Measurements from ENCODE around the gene PIEZO1. TPM values are rescaled to one million over a fixed set of nuclear protein-coding genes. Genes with fewer than 3 reads are reported as not detected.

Gene PIEZO1
- total and polyA plus RNA-seq, 9 of the 15 experiments (the other 6 are each of a cell fraction or from before 2014, with no cell fraction given) = 3.6 to 432 (median 131) TPM

DNA sequence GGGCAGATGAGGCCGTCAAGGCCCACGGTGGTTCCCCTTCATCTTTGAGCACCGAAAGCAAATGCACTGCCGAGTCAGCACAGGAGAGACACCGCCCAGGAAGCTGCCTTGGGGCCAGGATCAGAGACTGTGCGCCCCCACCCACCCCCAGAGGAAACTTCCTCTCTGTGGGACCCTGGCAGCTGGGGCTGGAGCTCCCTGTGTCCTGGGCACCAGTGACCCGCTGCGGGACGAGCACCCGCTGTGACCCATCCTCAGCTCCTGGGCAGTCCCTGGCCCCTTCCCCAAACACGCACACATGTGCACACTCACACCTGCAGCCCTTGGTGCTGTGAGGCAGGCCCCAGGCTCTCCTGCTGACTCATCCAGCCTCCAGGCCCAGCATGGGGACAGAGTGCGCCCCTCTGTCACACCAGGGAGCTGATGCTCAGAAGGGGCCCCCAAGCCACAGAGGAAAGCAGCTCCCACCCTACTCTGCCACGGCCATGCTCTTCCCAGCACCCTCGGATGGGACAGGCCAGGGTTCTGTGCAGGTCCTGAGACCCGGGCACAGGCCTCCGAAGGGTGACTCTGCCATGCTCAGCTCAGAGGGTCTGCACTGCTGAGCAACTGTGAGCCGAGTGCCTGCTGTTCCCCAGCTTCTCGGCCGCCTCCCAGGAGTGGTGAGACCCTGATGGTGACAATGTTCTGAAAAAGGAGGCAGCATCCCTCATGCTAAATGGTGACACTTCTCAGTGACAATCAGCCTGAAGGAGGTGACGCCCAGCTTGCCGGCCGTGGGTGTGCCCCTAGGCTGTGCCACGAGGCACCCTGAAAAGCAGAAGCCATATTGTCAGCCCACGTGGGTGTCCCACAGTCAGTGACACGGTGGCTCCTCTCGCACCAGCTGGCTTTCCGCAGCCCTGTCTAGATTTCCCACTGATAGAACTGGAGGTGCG, 3.6 kb downstream of the PIEZO1 start (continued):
- TF ChIP-seq BRD4 (IDR thresholded peaks at IDR 0.05) (no peak), HSF4 (CRISPR knock-in tag; IDR thresholded peaks at IDR 0.05; ENCODE audit: borderline replicate concordance) (no peak), PHF21A (IDR thresholded peaks at IDR 0.05; ENCODE audit: borderline replicate concordance, low read depth) (no peak), ZNF324 (CRISPR knock-in tag; IDR thresholded peaks at IDR 0.05) (no peak), SMARCE1 (IDR thresholded peaks at IDR 0.05) (peak; percentile 10), HES1 (IDR thresholded peaks at IDR 0.05; ENCODE audit: low read depth) (no peak), PHB2 (IDR thresholded peaks at IDR 0.05; ENCODE audit: low read depth) (0 out of 2 replicates have a peak, but pooled peaks have one; percentile 29), RBM15 (IDR thresholded peaks at IDR 0.05; ENCODE audit: insufficient read depth, low read length) (no peak), ZNF232 (CRISPR knock-in tag; IDR thresholded peaks at IDR 0.05) (no peak), PTTG1 (tag; IDR thresholded peaks at IDR 0.05; ENCODE audit: low read depth) (no peak), KLF16 (IDR thresholded peaks at IDR 0.05) (no peak), SFPQ (IDR thresholded peaks at IDR 0.05; ENCODE audit: low read depth, low read length) (no peak), NCOA6 (IDR thresholded peaks at IDR 0.05) (no peak), STAT5A (IDR thresholded peaks at IDR 0.05; ENCODE audit: borderline replicate concordance, low read length) (no peak), ASH1L (IDR thresholded peaks at IDR 0.05; ENCODE audit: borderline replicate concordance, low read depth, partially characterized antibody) (no peak)
- TF ChIP-seq, protein P1, sequence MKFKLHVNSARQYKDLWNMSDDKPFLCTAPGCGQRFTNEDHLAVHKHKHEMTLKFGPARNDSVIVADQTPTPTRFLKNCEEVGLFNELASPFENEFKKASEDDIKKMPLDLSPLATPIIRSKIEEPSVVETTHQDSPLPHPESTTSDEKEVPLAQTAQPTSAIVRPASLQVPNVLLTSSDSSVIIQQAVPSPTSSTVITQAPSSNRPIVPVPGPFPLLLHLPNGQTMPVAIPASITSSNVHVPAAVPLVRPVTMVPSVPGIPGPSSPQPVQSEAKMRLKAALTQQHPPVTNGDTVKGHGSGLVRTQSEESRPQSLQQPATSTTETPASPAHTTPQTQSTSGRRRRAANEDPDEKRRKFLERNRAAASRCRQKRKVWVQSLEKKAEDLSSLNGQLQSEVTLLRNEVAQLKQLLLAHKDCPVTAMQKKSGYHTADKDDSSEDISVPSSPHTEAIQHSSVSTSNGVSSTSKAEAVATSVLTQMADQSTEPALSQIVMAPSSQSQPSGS (CRISPR knock-in tag; IDR thresholded peaks at IDR 0.05) = no peak
- TF ChIP-seq, protein P2, sequence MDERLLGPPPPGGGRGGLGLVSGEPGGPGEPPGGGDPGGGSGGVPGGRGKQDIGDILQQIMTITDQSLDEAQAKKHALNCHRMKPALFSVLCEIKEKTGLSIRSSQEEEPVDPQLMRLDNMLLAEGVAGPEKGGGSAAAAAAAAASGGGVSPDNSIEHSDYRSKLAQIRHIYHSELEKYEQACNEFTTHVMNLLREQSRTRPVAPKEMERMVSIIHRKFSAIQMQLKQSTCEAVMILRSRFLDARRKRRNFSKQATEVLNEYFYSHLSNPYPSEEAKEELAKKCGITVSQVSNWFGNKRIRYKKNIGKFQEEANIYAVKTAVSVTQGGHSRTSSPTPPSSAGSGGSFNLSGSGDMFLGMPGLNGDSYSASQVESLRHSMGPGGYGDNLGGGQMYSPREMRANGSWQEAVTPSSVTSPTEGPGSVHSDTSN (CRISPR knock-in tag; IDR thresholded peaks at IDR 0.05; ENCODE audit: low read depth) = no peak
- TF ChIP-seq, protein P2 (tag; conservative IDR thresholded peaks at IDR 0.05; ENCODE audit: low read depth) = no peak
- TF ChIP-seq, protein P3, sequence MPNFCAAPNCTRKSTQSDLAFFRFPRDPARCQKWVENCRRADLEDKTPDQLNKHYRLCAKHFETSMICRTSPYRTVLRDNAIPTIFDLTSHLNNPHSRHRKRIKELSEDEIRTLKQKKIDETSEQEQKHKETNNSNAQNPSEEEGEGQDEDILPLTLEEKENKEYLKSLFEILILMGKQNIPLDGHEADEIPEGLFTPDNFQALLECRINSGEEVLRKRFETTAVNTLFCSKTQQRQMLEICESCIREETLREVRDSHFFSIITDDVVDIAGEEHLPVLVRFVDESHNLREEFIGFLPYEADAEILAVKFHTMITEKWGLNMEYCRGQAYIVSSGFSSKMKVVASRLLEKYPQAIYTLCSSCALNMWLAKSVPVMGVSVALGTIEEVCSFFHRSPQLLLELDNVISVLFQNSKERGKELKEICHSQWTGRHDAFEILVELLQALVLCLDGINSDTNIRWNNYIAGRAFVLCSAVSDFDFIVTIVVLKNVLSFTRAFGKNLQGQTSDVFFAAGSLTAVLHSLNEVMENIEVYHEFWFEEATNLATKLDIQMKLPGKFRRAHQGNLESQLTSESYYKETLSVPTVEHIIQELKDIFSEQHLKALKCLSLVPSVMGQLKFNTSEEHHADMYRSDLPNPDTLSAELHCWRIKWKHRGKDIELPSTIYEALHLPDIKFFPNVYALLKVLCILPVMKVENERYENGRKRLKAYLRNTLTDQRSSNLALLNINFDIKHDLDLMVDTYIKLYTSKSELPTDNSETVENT (CRISPR knock-in tag; IDR thresholded peaks at IDR 0.05) = no peak; the same call in 1 of the 2 replicates
